Adrenal gland (tissue), 12 donors: ENCODE data around the gene MYOM1. TPM values are rescaled to one million over a fixed set of nuclear protein-coding genes. Genes with fewer than 3 reads are reported as not detected.
"Not testable (repeated sequence)": the region's sequence is repeated elsewhere in the genome, so short reads cannot be mapped to it uniquely, and the experiment has no call there.

Source experiments
- DNase-seq, 7 donors: peaks; one replicate each; pipeline ENCODE4 v3.0.0-alpha.2; 2019 to 2020
- H3K27ac ChIP-seq, 5 donors: fragments of 200-600 bp; sonication (generic) in 4 of 5; 1 replicate in 3 of 5; 2 replicates in 2 of 5; pipeline versions ENCODE4 v1.5.1 to v1.8.0; 2016 to 2020; ENCODE audit warnings: mild to moderate bottlenecking in 1 of 5
- H3K27me3 ChIP-seq: fragments of 200-600 bp; 2 replicates; pipeline ENCODE4 v1.8.0; 2021
- H3K36me3 ChIP-seq, 2 donors: fragments of 200-600 bp; replicated peaks in 1 of 2; 1 replicate in 1 of 2; 2 replicates in 1 of 2; pipeline versions ENCODE4 v1.5.1 to v1.8.0; 2018 to 2022
- H3K4me1 ChIP-seq, 2 donors: fragments of 200-600 bp; replicated peaks in 1 of 2; 1 replicate in 1 of 2; 2 replicates in 1 of 2; pipeline versions ENCODE4 v1.5.1 to v1.8.0; 2018 to 2021
- H3K4me3 ChIP-seq, 4 donors: fragments of 200-600 bp; sonication (generic) in 3 of 4; one replicate each; pipeline ENCODE4 v1.5.1; 2016 to 2018
- H3K9me3 ChIP-seq, 3 donors: fragments of 200-600 bp; sonication (generic) in 1 of 3; replicated peaks in 1 of 3; 1 replicate in 2 of 3; 2 replicates in 1 of 3; pipeline versions ENCODE4 v1.5.1 to v1.8.0; 2016 to 2021
- POLR2A ChIP-seq, 2 donors: fragments of 450-650 bp; IDR thresholded peaks; one replicate each; pipeline ENCODE4 v1.6.1; 2017; ENCODE audit warnings: antibody characterized with exemption in 2 of 2, mild to moderate bottlenecking in 2 of 2, moderate library complexity in 1 of 2
- WGBS, 4 donors: extraction: QIAGEN DNeasy Blood & Tissue Kit in 2 of 4; methylation state at CpG; one replicate each; pipeline versions ENCODE4 v1.1.5 to v1.1.7; 2013 to 2017; 5-methylcytosine and 5-hydroxymethylcytosine counted together
- intact Hi-C, 2 donors: fragments of 100-400 bp; cut with DNase I; formaldehyde crosslinking; loops; one replicate each; pipeline versions ENCODE4 v1.14.1 to v1.15.0; 2022 to 2023
- polyA plus RNA-seq, 3 donors: library from polyadenylated mRNA; stranded (reverse); fragments of 200-250 nt in 2 of 3; fragments of 350-450 nt in 1 of 3; fragmentation: Illumina TruSeq in 1 of 3; extraction: RNeasy Lipid Tissue Mini Kit (QIAGEN cat#74804) in 1 of 3; gene quantifications; one replicate each; pipeline ENCODE4 v1.2.3, GENCODE V29; 2013 to 2014
- total RNA-seq, 9 donors: library from RNA; depleted of rRNA in 4 of 9; stranded (reverse); fragments of >200 nt in 4 of 9; fragments of 120-200 nt in 1 of 9; fragmentation: NEBNext Ultra II Directional in 1 of 9; extraction: Animal tissue kit (Norgen Biotek cat#: 25700) in 1 of 9; gene quantifications; one replicate each; pipeline versions ENCODE4 v1.1.0 to v1.2.4, GENCODE V29; 2013 to 2023
- TF ChIP-seq, protein P1 (sequence below), 6 experiments: fragments of 450-650 bp in 4 of 6; fragments of 200-600 bp in 2 of 6; sonication (generic) in 1 of 6; IDR thresholded peaks; 1 replicate in 5 of 6; 2 replicates in 1 of 6; pipeline versions ENCODE4 v1.5.1 to v1.8.0; 2016 to 2021; ENCODE audit warnings: antibody characterized with exemption in 6 of 6, mild to moderate bottlenecking in 2 of 6, moderate library complexity in 1 of 6
- donor health status: healthy with polysubstance abuse.
- donor health status: Bipolar disorder and iron deficiency.
- donor health status: DM: yes; HTN: yes; CAD: no.
- donor health status: DM: no; HTN: no; CAD: no.
- donor health status: DM: no; HTN: no; CAD: no.
- donor health status: DM: yes; HTN: yes; CAD: no.

Gene MYOM1
- total and polyA plus RNA-seq, 12 donors: 1.3 to 70.0 (median 2.9) TPM

DNA sequence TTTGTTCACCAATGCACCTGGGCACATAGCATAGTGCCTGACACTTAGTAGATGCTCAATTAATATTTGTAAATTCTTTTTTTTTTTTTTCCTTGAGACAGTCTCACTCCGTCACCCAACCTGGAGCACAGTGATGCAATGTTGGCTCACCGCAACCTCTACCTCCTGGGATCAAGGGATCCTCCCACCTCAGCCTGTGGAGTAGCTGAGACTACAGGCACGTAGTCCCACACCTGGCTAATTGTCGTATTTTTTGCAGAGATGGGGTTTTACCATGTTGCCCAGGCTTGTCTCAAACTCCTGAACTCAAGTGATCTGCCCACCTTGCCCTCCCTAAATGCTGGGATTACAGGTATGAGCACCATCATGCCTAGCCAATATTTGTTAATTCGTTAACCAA, 183.7 kb downstream of the MYOM1 start:
- 87 to 91% (median 89%) methylated on average over 5 of the region's 5 CpGs for WGBS, 4 donors
- no peak overlapping the region for H3K4me3 ChIP-seq
- TF ChIP-seq POLR2A (IDR thresholded peaks at IDR 0.05): no peak
- TF ChIP-seq, protein P1, sequence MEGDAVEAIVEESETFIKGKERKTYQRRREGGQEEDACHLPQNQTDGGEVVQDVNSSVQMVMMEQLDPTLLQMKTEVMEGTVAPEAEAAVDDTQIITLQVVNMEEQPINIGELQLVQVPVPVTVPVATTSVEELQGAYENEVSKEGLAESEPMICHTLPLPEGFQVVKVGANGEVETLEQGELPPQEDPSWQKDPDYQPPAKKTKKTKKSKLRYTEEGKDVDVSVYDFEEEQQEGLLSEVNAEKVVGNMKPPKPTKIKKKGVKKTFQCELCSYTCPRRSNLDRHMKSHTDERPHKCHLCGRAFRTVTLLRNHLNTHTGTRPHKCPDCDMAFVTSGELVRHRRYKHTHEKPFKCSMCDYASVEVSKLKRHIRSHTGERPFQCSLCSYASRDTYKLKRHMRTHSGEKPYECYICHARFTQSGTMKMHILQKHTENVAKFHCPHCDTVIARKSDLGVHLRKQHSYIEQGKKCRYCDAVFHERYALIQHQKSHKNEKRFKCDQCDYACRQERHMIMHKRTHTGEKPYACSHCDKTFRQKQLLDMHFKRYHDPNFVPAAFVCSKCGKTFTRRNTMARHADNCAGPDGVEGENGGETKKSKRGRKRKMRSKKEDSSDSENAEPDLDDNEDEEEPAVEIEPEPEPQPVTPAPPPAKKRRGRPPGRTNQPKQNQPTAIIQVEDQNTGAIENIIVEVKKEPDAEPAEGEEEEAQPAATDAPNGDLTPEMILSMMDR (IDR thresholded peaks at IDR 0.05): no peak
- no peak overlapping the region for H3K27ac ChIP-seq
- H3K27me3 ChIP-seq: no peaks in the 10 kb centered on the region
- intact Hi-C loops: no loop called here
- peak in 2 of 7 donors; percentile 5 to 6 for DNase-seq
- H3K4me1 ChIP-seq: no peaks in the 10 kb centered on the region
- no peaks in the 10 kb centered on the region for H3K9me3 ChIP-seq
- no peaks in the 10 kb centered on the region for H3K36me3 ChIP-seq

DNA sequence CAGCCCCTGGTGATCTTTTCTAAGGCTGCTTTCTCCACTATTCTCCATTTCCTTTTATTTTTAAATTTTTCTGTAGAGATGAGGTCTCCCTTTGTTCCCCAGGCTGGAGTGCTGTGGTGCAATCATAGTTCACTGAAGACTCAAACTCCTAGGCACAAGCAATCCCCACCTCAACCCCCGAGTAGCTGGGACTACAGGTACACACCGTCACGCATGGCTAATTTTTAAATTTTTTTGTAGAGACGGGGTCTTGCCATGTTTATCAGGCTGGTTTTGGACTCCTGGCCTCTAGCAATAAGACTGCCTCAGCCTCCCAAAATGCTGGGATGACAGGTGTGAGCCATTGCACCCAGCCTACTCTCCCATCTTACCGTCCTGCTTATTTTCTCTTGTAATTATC, 184.1 kb downstream of the MYOM1 start:
- no peak for TF ChIP-seq POLR2A (IDR thresholded peaks at IDR 0.05)
- TF ChIP-seq, protein P1 (IDR thresholded peaks at IDR 0.05): no peak
- Histone ChIP-seq H3K4me1 (no peaks in the 10 kb centered on the region), H3K27ac (no peak overlapping the region), H3K4me3 (no peak overlapping the region), H3K27me3 (no peaks in the 10 kb centered on the region), H3K9me3 (no peaks in the 10 kb centered on the region), H3K36me3 (no peaks in the 10 kb centered on the region)
- WGBS, 4 donors: 89 to 94% (median 91%) methylated on average over 5 of the region's 5 CpGs
- intact Hi-C loops: no loop called here
- peak in 2 of 7 donors; percentile 0 to 6 for DNase-seq

DNA sequence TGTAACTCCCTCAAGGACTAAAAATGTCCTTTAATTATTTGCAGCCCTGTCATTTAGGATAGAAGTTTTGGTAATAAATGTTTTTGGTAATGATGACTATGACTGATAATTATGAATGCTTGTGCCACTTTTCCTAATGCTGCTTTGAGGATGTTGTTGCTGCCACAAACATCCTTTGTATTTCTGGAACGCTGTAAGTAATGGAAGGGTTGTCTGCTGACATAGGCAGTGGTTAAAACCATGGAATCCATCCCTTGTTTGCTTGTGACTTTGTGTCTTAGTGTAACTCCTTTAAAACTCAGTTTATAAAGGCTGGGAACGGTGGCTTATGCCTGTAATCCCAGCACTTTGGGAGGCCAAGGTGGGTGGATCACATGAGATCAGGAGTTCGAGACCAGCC, 187.0 kb downstream of the MYOM1 start:
- Histone ChIP-seq H3K36me3 (no peaks in the 10 kb centered on the region), H3K4me3 (no peak overlapping the region), H3K4me1 (peaks cover 0 to 2% of the 10 kb centered on the region in 2 donors), H3K27ac (no peak overlapping the region), H3K27me3 (no peaks in the 10 kb centered on the region), H3K9me3 (no peaks in the 10 kb centered on the region)
- intact Hi-C loops: no loop called here
- no peak for TF ChIP-seq POLR2A (IDR thresholded peaks at IDR 0.05)
- TF ChIP-seq, protein P1 (IDR thresholded peaks at IDR 0.05): no peak
- 79 to 91% (median 84%) methylated on average over 3 of the region's 3 CpGs for WGBS, 4 donors
- no peak for DNase-seq

DNA sequence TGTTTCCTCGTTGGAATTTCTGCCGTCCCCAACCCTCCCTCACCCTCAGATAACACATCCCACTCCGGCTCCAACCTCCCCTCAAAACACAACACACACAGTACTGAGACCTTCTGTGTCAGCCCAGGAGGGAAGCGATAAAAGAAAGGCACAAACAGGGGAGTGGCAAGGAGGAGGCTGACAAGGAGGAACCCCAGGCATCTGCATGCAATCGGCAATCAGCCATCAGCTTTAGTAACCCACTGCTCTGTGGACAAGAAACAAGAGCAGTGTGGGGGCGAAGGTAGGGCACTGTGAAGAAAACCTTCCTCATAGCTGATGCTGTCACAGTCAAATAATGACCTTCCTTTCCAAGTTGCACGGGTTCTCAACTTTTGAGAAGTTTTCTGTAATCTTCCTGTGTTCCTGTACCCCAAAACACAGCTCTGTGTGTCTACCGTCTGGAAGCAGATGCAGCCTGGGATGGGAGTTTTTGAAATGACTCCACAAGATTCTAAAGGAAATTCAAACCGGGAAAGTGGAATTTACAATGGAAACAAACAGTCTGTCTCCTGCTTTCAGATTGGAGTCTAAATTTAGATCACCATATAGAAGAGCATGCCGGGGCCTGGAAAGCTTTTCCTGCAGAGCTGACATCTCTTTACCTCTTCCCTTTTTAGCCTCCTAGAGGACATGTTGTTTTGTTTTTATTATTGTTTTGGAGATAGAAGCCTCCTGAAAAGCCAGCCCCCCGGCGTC, 190.4 kb downstream of the MYOM1 start:
- H3K4me3 ChIP-seq: no peak overlapping the region
- WGBS, 4 donors: 40 to 50% (median 45%) methylated on average over 12 of the region's 12 CpGs
- H3K9me3 ChIP-seq: no peaks in the 10 kb centered on the region
- intact Hi-C loops: no loop called here
- no peaks in the 10 kb centered on the region for H3K27me3 ChIP-seq
- H3K4me1 ChIP-seq: peaks cover 0 to 5% of the 10 kb centered on the region in 2 donors
- peak in 1 of 7 donors; percentile 9 for DNase-seq
- TF ChIP-seq, protein P1 (IDR thresholded peaks at IDR 0.05): no peak
- no peak for TF ChIP-seq POLR2A (IDR thresholded peaks at IDR 0.05)
- peak overlapping the region in 2 of 5 donors; percentile 26 to 51 for H3K27ac ChIP-seq
- no peaks in the 10 kb centered on the region for H3K36me3 ChIP-seq

DNA sequence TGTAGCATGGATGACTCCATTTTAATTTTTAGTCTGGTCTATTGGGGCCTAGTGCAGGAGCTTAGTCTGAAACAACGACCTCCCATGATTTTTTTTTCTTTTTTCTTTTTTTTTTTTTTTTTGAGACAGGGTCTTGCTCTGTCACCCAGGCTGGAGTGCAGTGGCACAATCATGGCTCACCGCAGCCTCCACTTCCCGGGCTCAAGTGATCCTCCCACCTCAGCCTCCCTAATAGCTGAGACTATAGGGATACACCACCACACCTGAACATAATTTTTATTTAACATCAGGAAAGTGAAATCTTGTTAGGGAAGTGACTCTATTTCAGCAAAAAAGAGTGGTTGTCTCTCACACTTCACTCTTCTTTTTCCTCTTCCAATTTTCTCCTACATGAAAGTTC, 191.7 kb downstream of the MYOM1 start:
- H3K27me3 ChIP-seq, H3K36me3 ChIP-seq, H3K9me3 ChIP-seq, H3K4me1 ChIP-seq, intact Hi-C loops, H3K4me3 ChIP-seq: not testable (repeated sequence)
- 78 to 92% (median 89%) methylated on average over 3 of the region's 3 CpGs for WGBS, 4 donors
- peak overlapping the region in 3 of 5 donors; percentile 17 to 56 (median 35) for H3K27ac ChIP-seq
- peak in 1 of 7 donors; percentile 2 for DNase-seq
